Placental pericyte (primary cell): ENCODE measurements around the gene GRM8. TPM values are rescaled to one million over a fixed set of nuclear protein-coding genes. Genes with fewer than 3 reads are reported as not detected.
A peak's percentile ranks its signal among the peaks of the same experiment; 100 is the strongest.

Experiments
- small RNA-seq: library from RNA; depleted of rRNA; stranded (forward); fragments of <200 nt; gene quantifications from one replicate; pipeline ENCODE3, GENCODE V24; 2012; ENCODE audit warnings: low replicate concordance
- total RNA-seq: library from RNA; depleted of rRNA; stranded (reverse); fragments of >200 nt; gene quantifications from 2 replicates; pipeline ENCODE4 v1.2.3, GENCODE V29; 2012

The GRM8 gene
- 0.29 TPM in 1 of 2 replicates, not detected in the other for total RNA-seq

GRCh38 chr7:127252778-127253280 lies at the start of gene GRM8:
Gene GRM8, minus strand, starts transcription at chr7:127252941.

Small RNA genes within 50 kb of the gene (small RNA-seq; reads per million reads assigned to genes)
- gene MIR592, result 1.1 reads per million, percentile 50 among the genes with 10 or more reads in this experiment

Other genes starting within 250 kb of the GRM8 start
- 17.1 and 27.1 TPM in 2 replicates for gene ZNF800, start 139.8 kb upstream of the GRM8 start, total RNA-seq